Erythroblast (primary cell): ENCODE results near the gene BCKDHB.

Experiments used
- GATA1 ChIP-seq: IDR thresholded peaks from 2 replicates; pipeline ENCODE4 v1.6.1; 2011; ENCODE audit warnings: low read depth, mild to moderate bottlenecking, control low read depth, low read length, moderate library complexity
- POLR2A ChIP-seq: IDR thresholded peaks from 2 replicates; pipeline ENCODE4 v1.6.1; 2011; ENCODE audit warnings: mild to moderate bottlenecking, low read length

GRCh38 chr6:80158478-80158989 lies 52.1 kb downstream of the BCKDHB start:
- TF ChIP-seq POLR2A (no peak), GATA1 (no peak)
